K562 (cell line): ENCODE data around the gene HSD17B8. TPM values are rescaled to one million over a fixed set of nuclear protein-coding genes. Genes with fewer than 3 reads are reported as not detected.

Experiments used
- BRD4 ChIP-seq: fragments of 200-600 bp; sonication (generic); IDR thresholded peaks from 2 replicates; pipeline ENCODE4 v1.6.1; 2017; ENCODE audit warnings: inconsistent platforms
- HDGF ChIP-seq: fragments of 450-650 bp; IDR thresholded peaks from 2 replicates; pipeline ENCODE4 v1.6.1; 2016
- ZKSCAN8 ChIP-seq: fragments of 200-800 bp; sonication (Bioruptor generic); IDR thresholded peaks from 2 replicates; pipeline ENCODE4 v1.6.1; 2016; ENCODE audit warnings: missing genetic modification characterization, missing compliant biosample characterization
- polyA plus RNA-seq, 8 experiments: library from polyadenylated mRNA; depleted of rRNA in 4 of 8; stranded (reverse) in 5 of 8; unstranded in 3 of 8; fragments of >200 nt; fragmentation: Nextera tagmentation in 2 of 8; fragmentation: Illumina TruSeq in 1 of 8; extraction: Ambion mirVana in 2 of 8; extraction: Trizol in 1 of 8; gene quantifications; 2 replicates each; pipeline versions ENCODE4 v1.2.1 to v1.2.3, GENCODE V29; 2011 to 2014; ENCODE audit warnings: inconsistent platforms in 1 of 8, missing spikeins in 1 of 8
- total RNA-seq, 7 experiments: library from RNA; depleted of rRNA in 6 of 7; stranded (reverse); fragments of >200 nt in 6 of 7; fragmentation: Illumina TruSeq in 2 of 7; extraction: Trizol in 2 of 7; gene quantifications; 2 replicates each; pipeline versions ENCODE4 v1.2.1 to v1.2.3, GENCODE V29; 2011 to 2021; ENCODE audit warnings: low replicate concordance in 1 of 7
- TF ChIP-seq, protein P1 (sequence below): fragments of 450-650 bp; formaldehyde crosslinking; IDR thresholded peaks from 2 replicates; pipeline ENCODE4 v1.4.0; 2020; ENCODE audit warnings: mild to moderate bottlenecking, moderate library complexity
- TF ChIP-seq, protein P2 (sequence below): fragments of 200-400 bp; formaldehyde crosslinking; IDR thresholded peaks from 2 replicates; pipeline ENCODE4 v1.6.1; 2017; ENCODE audit warnings: mild to moderate bottlenecking, low read depth, low read length, moderate library complexity
- TF ChIP-seq, protein P3 (sequence below), 2 experiments: fragments of 450-650 bp; formaldehyde crosslinking in 1 of 2; IDR thresholded peaks; 2 replicates each; pipeline versions ENCODE4 v1.4.0 to v1.6.1; 2014 to 2020; ENCODE audit warnings: mild to moderate bottlenecking in 2 of 2, borderline replicate concordance in 1 of 2, low read depth in 1 of 2

Gene HSD17B8
- total and polyA plus RNA-seq, 9 of the 15 experiments (the other 6 are each of a cell fraction or from before 2014, with no cell fraction given) = 3.7 to 35.2 (median 14.2) TPM

DNA sequence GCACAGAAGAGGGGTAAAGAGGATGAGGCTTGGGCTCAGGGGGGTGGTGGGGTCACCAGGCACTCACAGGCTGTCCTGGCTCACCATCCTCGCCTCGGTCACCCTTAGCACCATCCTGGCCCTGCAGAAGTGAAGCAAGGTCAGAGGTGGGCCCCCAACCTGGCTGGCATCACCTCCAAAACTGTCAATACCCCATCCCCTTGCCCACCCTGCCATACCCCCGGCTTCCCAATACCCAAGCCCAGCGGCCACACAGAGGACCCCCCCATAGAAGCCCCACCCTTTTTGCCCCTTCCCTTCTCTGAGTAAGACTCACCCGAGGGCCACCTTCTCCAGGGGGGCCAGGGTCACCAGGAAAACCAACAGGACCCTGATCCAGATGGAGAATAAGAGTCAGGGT lies 35.8 kb upstream of the HSD17B8 start (continued):
- TF ChIP-seq BRD4 (no peak), ZKSCAN8 (CRISPR knock-in tag) (no peak), HDGF (no peak)
- TF ChIP-seq, protein P1, sequence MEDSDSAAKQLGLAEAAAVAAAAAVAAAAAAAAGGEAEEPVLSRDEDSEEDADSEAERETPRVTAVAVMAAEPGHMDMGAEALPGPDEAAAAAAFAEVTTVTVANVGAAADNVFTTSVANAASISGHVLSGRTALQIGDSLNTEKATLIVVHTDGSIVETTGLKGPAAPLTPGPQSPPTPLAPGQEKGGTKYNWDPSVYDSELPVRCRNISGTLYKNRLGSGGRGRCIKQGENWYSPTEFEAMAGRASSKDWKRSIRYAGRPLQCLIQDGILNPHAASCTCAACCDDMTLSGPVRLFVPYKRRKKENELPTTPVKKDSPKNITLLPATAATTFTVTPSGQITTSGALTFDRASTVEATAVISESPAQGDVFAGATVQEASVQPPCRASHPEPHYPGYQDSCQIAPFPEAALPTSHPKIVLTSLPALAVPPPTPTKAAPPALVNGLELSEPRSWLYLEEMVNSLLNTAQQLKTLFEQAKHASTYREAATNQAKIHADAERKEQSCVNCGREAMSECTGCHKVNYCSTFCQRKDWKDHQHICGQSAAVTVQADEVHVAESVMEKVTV = no peak
- TF ChIP-seq, protein P2, sequence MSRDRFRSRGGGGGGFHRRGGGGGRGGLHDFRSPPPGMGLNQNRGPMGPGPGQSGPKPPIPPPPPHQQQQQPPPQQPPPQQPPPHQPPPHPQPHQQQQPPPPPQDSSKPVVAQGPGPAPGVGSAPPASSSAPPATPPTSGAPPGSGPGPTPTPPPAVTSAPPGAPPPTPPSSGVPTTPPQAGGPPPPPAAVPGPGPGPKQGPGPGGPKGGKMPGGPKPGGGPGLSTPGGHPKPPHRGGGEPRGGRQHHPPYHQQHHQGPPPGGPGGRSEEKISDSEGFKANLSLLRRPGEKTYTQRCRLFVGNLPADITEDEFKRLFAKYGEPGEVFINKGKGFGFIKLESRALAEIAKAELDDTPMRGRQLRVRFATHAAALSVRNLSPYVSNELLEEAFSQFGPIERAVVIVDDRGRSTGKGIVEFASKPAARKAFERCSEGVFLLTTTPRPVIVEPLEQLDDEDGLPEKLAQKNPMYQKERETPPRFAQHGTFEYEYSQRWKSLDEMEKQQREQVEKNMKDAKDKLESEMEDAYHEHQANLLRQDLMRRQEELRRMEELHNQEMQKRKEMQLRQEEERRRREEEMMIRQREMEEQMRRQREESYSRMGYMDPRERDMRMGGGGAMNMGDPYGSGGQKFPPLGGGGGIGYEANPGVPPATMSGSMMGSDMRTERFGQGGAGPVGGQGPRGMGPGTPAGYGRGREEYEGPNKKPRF = no peak
- TF ChIP-seq, protein P3, sequence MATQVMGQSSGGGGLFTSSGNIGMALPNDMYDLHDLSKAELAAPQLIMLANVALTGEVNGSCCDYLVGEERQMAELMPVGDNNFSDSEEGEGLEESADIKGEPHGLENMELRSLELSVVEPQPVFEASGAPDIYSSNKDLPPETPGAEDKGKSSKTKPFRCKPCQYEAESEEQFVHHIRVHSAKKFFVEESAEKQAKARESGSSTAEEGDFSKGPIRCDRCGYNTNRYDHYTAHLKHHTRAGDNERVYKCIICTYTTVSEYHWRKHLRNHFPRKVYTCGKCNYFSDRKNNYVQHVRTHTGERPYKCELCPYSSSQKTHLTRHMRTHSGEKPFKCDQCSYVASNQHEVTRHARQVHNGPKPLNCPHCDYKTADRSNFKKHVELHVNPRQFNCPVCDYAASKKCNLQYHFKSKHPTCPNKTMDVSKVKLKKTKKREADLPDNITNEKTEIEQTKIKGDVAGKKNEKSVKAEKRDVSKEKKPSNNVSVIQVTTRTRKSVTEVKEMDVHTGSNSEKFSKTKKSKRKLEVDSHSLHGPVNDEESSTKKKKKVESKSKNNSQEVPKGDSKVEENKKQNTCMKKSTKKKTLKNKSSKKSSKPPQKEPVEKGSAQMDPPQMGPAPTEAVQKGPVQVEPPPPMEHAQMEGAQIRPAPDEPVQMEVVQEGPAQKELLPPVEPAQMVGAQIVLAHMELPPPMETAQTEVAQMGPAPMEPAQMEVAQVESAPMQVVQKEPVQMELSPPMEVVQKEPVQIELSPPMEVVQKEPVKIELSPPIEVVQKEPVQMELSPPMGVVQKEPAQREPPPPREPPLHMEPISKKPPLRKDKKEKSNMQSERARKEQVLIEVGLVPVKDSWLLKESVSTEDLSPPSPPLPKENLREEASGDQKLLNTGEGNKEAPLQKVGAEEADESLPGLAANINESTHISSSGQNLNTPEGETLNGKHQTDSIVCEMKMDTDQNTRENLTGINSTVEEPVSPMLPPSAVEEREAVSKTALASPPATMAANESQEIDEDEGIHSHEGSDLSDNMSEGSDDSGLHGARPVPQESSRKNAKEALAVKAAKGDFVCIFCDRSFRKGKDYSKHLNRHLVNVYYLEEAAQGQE (IDR thresholded peaks at IDR 0.05; ENCODE audit: borderline replicate concordance) = no peak
- TF ChIP-seq, protein P3 (CRISPR knock-in tag; IDR thresholded peaks at IDR 0.05; ENCODE audit: low read depth) = no peak
